HTERT RPE-1 (cell line): ENCODE measurements around the gene ITPA.

ENCODE experiments used
- in situ Hi-C: fragments of 300-500 bp; cut with MboI; formaldehyde crosslinking; loops from 4 replicates; pipeline ENCODE4 v1.14.3; 2020; ENCODE audit warnings: low sequenced_read_pairs

Gene ITPA

GRCh38 chr20:3242172-3242692 lies 32.9 kb downstream of the ITPA start:
- in situ Hi-C loops: no loop called here

- in situ Hi-C loops: no loop called here
Measured at GRCh38 chr20:3243718-3244358, 34.5 kb downstream of the ITPA start.

- in situ Hi-C loops: no loop called here
Measured at GRCh38 chr20:3244613-3245012, 35.3 kb downstream of the ITPA start.

DNA sequence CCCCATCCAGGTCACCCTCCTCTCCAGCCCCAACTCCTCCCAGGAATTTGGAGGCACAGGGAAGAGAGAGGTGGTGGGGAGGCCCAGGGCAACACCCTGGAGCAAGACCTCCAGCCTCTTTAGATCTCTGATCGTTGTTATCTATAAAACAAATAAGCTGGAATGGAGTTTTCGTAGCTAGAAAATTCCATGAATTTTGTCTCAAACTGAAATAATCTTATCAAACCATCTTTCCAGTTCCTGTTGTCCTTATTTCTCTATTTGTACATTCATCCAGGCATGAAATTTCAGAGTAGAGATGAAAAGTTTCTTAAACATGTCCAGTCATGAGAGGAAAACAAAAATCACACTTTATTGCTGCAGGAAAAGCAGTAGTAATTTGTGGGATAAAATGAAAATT lies 35.9 kb downstream of the ITPA start:
- in situ Hi-C loops: no loop called here

DNA sequence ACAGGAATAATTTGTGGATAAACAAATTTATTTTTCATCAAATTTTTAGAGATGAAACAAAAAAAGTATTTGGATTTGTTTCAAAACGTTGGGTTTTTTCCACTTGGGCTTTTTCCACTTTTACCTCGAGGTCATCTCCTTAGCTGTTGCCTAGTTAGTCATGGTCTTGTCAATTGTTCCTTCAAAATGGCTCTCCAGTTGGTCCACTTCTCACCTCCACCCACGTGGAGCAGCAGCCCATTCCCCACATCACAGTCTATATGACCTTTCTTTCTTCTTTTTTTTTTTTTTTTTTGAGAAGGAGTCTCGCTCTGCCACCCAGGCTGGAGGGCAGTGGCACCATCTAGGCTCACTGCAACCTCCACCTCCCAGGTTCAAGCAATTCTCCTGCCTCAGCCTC lies 36.4 kb downstream of the ITPA start:
- in situ Hi-C loops: no loop called here

GRCh38 chr20:3246682-3247081 lies 37.4 kb downstream of the ITPA start:
- in situ Hi-C loops: no loop called here

DNA sequence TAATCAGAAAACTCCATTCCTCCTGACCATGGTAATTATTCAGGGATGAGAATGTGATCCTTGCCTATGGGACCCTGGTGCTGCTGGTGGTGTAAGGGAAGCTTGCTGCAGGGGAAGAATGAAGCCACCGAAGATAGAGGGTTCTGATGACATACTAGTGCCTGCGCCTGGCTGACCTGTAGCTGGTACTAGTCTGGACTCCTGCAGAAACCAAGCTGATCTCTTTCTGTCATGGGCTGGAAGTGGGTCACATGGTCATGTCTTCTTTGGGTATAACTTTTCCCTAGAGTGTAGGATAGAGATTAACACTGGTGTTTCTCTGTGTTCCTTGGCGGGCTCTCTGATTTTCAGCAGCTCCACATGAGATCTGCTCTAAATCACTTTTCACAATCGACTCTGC lies 38.3 kb downstream of the ITPA start:
- in situ Hi-C loops: no loop called here

DNA sequence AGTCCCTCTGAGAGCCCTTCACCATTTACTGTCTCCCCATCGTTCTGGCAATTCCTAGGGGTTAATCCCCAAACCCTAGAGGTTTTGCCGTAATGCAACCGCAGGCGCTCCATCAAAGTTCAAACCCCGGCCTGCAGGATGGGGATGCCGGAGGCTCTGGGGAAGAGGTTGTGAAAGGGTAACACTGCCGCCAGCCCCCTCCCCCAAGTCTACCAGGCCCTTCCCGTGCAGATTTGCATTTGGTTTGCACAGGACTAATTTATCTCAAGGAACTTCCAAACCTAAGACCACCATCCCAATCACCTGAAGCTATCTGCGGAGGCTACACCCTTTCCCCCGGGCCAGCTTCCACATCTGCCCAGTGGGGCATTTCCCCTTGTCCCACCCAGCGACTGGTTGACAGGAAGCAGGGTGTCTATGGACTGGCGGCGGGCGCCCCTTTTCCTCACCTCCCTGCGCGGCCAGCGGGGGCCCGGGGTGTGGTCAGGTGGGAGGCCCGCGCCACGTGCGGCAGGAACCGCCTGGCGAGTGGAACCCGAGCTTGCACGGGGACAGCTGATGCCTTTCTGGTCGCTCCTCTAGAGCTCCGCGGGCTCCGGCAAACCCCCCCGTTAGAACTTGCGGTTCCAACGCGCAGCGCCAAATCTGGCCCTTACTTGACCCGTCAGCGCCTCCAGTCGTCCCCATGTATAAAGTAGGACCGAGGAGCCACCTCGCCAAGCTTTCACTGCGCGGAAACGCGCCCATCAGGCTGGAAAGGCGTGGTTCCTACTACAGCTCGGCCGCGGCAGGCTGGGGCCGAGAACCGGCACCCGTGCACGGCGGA lies 39.1 kb downstream of the ITPA start:
- in situ Hi-C loops: no loop called here

GRCh38 chr20:3248993-3249347 lies 39.7 kb downstream of the ITPA start:
- in situ Hi-C loops: no loop called here

- in situ Hi-C loops: no loop called here
Measured at GRCh38 chr20:3250091-3250504, 40.8 kb downstream of the ITPA start.

GRCh38 chr20:3251806-3252205 lies 42.5 kb downstream of the ITPA start:
- in situ Hi-C loops: no loop called here

DNA sequence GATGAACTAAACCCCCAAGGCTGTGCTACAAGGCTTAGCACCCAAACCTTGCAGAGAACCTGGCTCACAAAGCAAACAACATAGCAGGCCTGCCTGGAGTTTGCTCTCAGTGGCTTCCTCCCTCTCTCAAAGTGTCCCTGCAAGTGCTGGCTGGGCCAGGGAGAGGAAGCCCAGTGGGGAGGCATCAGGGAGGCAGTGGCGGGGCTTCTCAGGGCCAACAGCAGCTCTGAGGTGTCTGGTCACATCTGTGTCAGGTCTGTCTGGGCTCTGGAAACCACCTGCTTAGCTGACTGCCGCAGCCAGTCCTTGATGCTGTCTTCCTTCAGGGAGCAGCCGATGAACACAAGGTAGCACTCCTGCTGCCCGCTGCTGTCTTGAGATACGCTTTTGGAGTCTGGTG lies 46.4 kb downstream of the ITPA start:
- in situ Hi-C loops: no loop called here

DNA sequence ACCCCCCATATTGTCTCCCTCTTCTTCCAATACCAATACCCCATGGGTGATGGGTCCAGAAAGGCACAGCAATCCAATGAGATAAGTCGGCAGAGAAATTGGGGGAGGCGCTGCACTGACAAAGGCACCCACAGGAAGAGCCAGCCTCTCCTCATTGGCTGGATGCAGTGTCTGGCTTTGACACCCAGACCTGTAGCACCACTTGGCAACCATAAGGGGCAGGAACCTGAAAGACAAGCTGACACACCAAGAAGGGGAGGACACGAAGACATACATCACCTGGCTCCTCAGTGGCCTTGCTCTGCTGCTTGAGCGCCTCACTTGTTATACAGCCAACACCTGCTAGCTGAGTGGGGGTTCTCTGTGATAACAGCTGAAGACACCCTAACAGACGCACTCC lies 49.1 kb downstream of the ITPA start:
- in situ Hi-C loops: no loop called here

DNA sequence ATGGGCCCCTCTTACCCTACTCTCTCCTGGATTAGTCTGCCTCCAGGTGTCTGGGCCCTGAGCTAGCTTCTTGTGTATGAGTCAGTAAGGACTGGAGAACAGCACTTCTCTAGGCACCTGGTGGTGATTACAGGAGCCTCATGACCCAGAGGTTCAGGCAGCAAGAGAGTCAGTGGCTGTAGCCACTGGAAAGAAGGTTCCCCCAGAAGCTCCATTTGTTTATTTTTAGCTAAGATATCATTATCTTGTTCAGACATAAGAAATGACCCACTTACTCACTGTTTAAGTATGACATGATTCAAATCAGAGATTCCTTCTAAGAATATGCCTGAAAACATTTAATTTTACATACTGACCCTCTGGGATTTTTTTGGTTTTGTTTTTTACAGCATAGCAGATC lies 53.3 kb downstream of the ITPA start:
- in situ Hi-C loops: no loop called here

GRCh38 chr20:3270051-3270450 lies 60.8 kb downstream of the ITPA start:
- in situ Hi-C loops: no loop called here

DNA sequence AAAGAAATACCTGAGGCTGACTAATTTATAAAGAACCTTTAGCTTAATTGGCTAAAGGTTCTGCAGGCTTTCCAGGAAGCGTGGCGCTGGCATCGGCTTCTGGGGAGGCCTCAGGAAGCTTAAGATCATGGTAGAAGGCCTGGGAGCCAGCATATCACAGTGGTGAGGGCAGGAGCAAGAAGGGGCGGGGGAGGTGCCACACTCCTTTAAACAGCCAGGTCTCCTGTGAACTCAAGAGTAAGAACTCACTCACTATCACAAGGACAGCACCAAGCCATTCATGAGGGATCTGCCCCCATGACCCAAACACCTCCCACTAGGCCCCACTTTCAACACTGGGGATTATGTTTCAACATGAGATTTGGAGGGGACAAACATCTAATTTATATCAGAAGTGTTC lies 64.1 kb downstream of the ITPA start:
- in situ Hi-C loops: no loop called here
